Endothelial cell of umbilical vein (primary cell): ENCODE data around the gene ASAP2. TPM values are rescaled to one million over a fixed set of nuclear protein-coding genes. Genes with fewer than 3 reads are reported as not detected.

Experiments used
- BruUV-seq: library from RNA; stranded (reverse); fragments of 400-500 nt; replicated peaks from 2 replicates; lab custom pipeline; 2021; lab: Mats Ljungman, UMichigan
- CTCF ChIA-PET: fragments of 300-600, 350-600 bp; sonication (Branson Sonifier 250); formaldehyde crosslinking; loops from one replicate; lab custom pipeline; 2021; ENCODE audit warnings: antibody characterized with exemption, inconsistent platforms; lab: Charles Lee
- POLR2A ChIA-PET: fragments of 300-600, 350-600 bp; sonication (Branson Sonifier 250); formaldehyde crosslinking; loops from one replicate; lab custom pipeline; 2021; ENCODE audit warnings: antibody characterized with exemption, inconsistent platforms; lab: Charles Lee
- DNase-seq: peaks from one replicate; pipeline ENCODE4 v3.0.0-alpha.2; 2011; ENCODE audit warnings: low read depth, low spot score
- FAIRE-seq: peaks from 2 replicates; lab custom pipeline; 2011; peaks lifted over from hg19 to GRCh38; lab: Jason Lieb, UNC
- H2AFZ ChIP-seq: 2 replicates; pipeline ENCODE4 v1.6.0; 2012; ENCODE audit warnings: low read depth, low read length, control low read depth, inconsistent platforms
- H3K27ac ChIP-seq: 2 replicates; pipeline ENCODE4 v1.5.1; 2011; ENCODE audit warnings: low read depth, mild to moderate bottlenecking, control low read depth, low read length, moderate library complexity; ENCODE audit not compliant: insufficient read depth
- H3K27me3 ChIP-seq, 2 experiments: 2 replicates each; pipeline versions ENCODE4 v1.6.0 to v1.6.1; 2011; ENCODE audit warnings: low read length in 2 of 2, mixed read lengths in 1 of 2; ENCODE audit not compliant: control insufficient read depth in 2 of 2, insufficient read depth in 2 of 2
- H3K36me3 ChIP-seq, 2 experiments: 2 replicates in 1 of 2; 3 replicates in 1 of 2; pipeline ENCODE4 v1.5.1; 2011; ENCODE audit warnings: low read length in 2 of 2, mild to moderate bottlenecking in 1 of 2, moderate library complexity in 1 of 2; ENCODE audit not compliant: control insufficient read depth in 2 of 2, insufficient read depth in 2 of 2; ENCODE audit errors: extremely low read depth in 1 of 2
- H3K4me1 ChIP-seq: 3 replicates; pipeline ENCODE4 v1.5.1; 2011; ENCODE audit warnings: mild to moderate bottlenecking, low read length; ENCODE audit not compliant: control insufficient read depth, insufficient read depth; ENCODE audit errors: extremely low read depth
- H3K4me2 ChIP-seq: 2 replicates; pipeline ENCODE4 v1.6.1; 2011; ENCODE audit warnings: low read length, control low read depth, mixed read lengths; ENCODE audit not compliant: insufficient read depth
- H3K4me3 ChIP-seq, 3 experiments: fragments of 200-600 bp in 1 of 3; sonication (generic), shearing (Covaris generic) in 1 of 3; replicated peaks in 1 of 3; 2 replicates each; pipeline ENCODE4 v1.5.1; 2011 to 2016; ENCODE audit warnings: control low read depth in 3 of 3, low read length in 3 of 3, mild to moderate bottlenecking in 2 of 3, inconsistent platforms in 1 of 3, low read depth in 1 of 3, moderate library complexity in 1 of 3; ENCODE audit not compliant: insufficient read depth in 1 of 3
- H3K79me2 ChIP-seq: 2 replicates; pipeline ENCODE4 v1.6.0; 2012; ENCODE audit warnings: low read length, inconsistent platforms; ENCODE audit not compliant: control insufficient read depth, insufficient read depth
- H3K9ac ChIP-seq: replicated peaks from 2 replicates; pipeline ENCODE3; 2011; ENCODE audit warnings: low read length, control low read depth; ENCODE audit not compliant: insufficient read depth; ENCODE audit errors: extremely low read depth
- H3K9me1 ChIP-seq: replicated peaks from 3 replicates; pipeline ENCODE4 v1.6.0; 2011; ENCODE audit warnings: mild to moderate bottlenecking, low read length; ENCODE audit not compliant: control insufficient read depth, insufficient read depth; ENCODE audit errors: extremely low read depth
- H3K9me3 ChIP-seq: replicated peaks from 2 replicates; pipeline ENCODE4 v1.5.1; 2012; ENCODE audit warnings: low read length, inconsistent platforms; ENCODE audit not compliant: control insufficient read depth, insufficient read depth
- H4K20me1 ChIP-seq: replicated peaks from 2 replicates; pipeline ENCODE3; 2011; ENCODE audit warnings: mild to moderate bottlenecking, low read length; ENCODE audit not compliant: control insufficient read depth, insufficient read depth; ENCODE audit errors: extremely low read depth
- FOS ChIP-seq: IDR thresholded peaks from 2 replicates; pipeline ENCODE4 v1.6.1; 2011; ENCODE audit warnings: mild to moderate bottlenecking, low read length, moderate library complexity, borderline replicate concordance; ENCODE audit not compliant: insufficient read depth
- GATA2 ChIP-seq: IDR thresholded peaks from 2 replicates; pipeline ENCODE4 v1.7.0; 2011; ENCODE audit warnings: low read depth, mild to moderate bottlenecking, moderate library complexity, mixed read lengths, low read length; ENCODE audit not compliant: insufficient read length, insufficient read depth
- JUN ChIP-seq: IDR thresholded peaks from 2 replicates; pipeline ENCODE4 v1.6.1; 2011; ENCODE audit warnings: borderline replicate concordance, low read depth; ENCODE audit not compliant: insufficient read length, insufficient read depth
- MYC ChIP-seq: IDR thresholded peaks from one replicate; pipeline ENCODE4 v1.6.1; 2011; ENCODE audit warnings: mild to moderate bottlenecking, low read depth, low read length
- POLR2A ChIP-seq: IDR thresholded peaks from 2 replicates; pipeline ENCODE4 v1.6.1; 2012; ENCODE audit warnings: low read depth, mild to moderate bottlenecking, control low read depth, low read length
- POLR2AphosphoS5 ChIP-seq: IDR thresholded peaks from 2 replicates; pipeline ENCODE4 v1.6.1; 2012; ENCODE audit warnings: low read depth, mild to moderate bottlenecking, control low read depth, low read length, moderate library complexity; ENCODE audit not compliant: insufficient read depth
- dilution Hi-C: fragments of 300-500 bp; cut with MboI; formaldehyde crosslinking; loops from one replicate; pipeline ENCODE4 v1.15.0; 2019; ENCODE audit warnings: low sequenced_read_pairs; ENCODE audit not compliant: extremely low pct_ligation_motif_present
- intact Hi-C: fragments of 100-400 bp; cut with micrococcal nuclease; formaldehyde crosslinking; loops from one replicate; pipeline ENCODE4 v1.10.0; 2022
- polyA plus RNA-seq, 4 experiments: library from polyadenylated mRNA; depleted of rRNA in 3 of 4; stranded (reverse) in 3 of 4; unstranded in 1 of 4; fragments of >200 nt; gene quantifications; 2 replicates each; pipeline versions ENCODE4 v1.2.1 to v1.2.3, GENCODE V29; 2011 to 2012; ENCODE audit warnings: missing spikeins in 1 of 4
- total RNA-seq: library from RNA; stranded (reverse); gene quantifications from 2 replicates; pipeline ENCODE4 v1.2.3, GENCODE V29; 2021
- TF ChIP-seq, protein P1 (sequence below), 2 donors: IDR thresholded peaks; 1 replicate in 1 of 2; 2 replicates in 1 of 2; pipeline ENCODE4 v1.5.1; 2011; ENCODE audit warnings: low read length in 2 of 2, mild to moderate bottlenecking in 2 of 2, moderate library complexity in 2 of 2, control low read depth in 1 of 2, inconsistent platforms in 1 of 2, low read depth in 1 of 2; ENCODE audit not compliant: insufficient read depth in 1 of 2; ENCODE audit errors: extremely low read depth in 1 of 2
- TF ChIP-seq, protein P2 (sequence below): IDR thresholded peaks from 2 replicates; pipeline ENCODE4 v1.6.1; 2011; ENCODE audit not compliant: insufficient read depth, insufficient read length

The ASAP2 gene
- total and polyA plus RNA-seq, 2 donors (not counting 3 experiments of a cell fraction or from before 2014, with no cell fraction given) = 31.1 to 79.2 TPM

DNA sequence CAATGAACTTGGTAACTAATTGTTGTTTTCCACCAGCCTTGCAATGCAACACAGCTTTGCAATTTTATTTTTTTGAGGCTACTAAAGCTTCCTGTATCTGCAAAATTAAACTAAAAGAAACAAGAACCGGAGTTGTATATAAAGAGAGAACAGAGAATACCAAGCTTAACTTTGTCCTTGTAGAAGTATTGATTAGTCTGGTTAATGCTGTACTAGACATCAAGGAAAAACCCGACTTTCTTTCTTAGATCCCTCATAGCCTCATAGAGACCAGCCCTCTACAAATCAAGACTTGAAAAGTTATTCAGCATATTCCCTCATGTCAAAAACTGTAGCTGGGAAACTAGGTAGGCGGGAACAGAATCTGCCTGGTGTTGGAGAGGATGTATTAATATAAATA, 1.7 kb upstream of the ASAP2 start:
- no peaks in the 10 kb centered on the region for H3K27me3 ChIP-seq
- DNase-seq (no peak), FAIRE-seq (no peak)
- H3K9me1 ChIP-seq = no peaks in the 10 kb centered on the region
- H4K20me1 ChIP-seq = no peaks in the 10 kb centered on the region
- intact Hi-C loops = loop anchor here (1.0 to 5.0 kb wide), 2 partner anchors 123 to 217 kb away; partner anchors contain the start of genes CPSF3 and ITGB1BP1
- no peaks in the 10 kb centered on the region for H3K36me3 ChIP-seq
- no peak overlapping the region for H3K4me3 ChIP-seq
- dilution Hi-C loops = no loop called here
- no peak overlapping the region for H3K4me2 ChIP-seq
- no peak overlapping the region for H3K27ac ChIP-seq
- no TSS peak for BruUV-seq
- peaks cover 36% of the 10 kb centered on the region for H3K4me1 ChIP-seq
- H3K9me3 ChIP-seq = no peaks in the 10 kb centered on the region
- peaks cover 30% of the 10 kb centered on the region for H3K79me2 ChIP-seq
- H2AFZ ChIP-seq = no peak overlapping the region
- ChIA-PET CTCF (interaction anchor here (0.9 to 5.6 kb wide), 18 partner anchors 10 to 166 kb away, joined by 3 to 59 read pairs (median 4); no protein-coding TSS in a partner anchor), POLR2A (no interaction called here)
- TF ChIP-seq POLR2AphosphoS5 (no peak), GATA2 (no peak), POLR2A (no peak), MYC (no peak), FOS (no peak), JUN (no peak)
- TF ChIP-seq, protein P1, sequence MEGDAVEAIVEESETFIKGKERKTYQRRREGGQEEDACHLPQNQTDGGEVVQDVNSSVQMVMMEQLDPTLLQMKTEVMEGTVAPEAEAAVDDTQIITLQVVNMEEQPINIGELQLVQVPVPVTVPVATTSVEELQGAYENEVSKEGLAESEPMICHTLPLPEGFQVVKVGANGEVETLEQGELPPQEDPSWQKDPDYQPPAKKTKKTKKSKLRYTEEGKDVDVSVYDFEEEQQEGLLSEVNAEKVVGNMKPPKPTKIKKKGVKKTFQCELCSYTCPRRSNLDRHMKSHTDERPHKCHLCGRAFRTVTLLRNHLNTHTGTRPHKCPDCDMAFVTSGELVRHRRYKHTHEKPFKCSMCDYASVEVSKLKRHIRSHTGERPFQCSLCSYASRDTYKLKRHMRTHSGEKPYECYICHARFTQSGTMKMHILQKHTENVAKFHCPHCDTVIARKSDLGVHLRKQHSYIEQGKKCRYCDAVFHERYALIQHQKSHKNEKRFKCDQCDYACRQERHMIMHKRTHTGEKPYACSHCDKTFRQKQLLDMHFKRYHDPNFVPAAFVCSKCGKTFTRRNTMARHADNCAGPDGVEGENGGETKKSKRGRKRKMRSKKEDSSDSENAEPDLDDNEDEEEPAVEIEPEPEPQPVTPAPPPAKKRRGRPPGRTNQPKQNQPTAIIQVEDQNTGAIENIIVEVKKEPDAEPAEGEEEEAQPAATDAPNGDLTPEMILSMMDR (IDR thresholded peaks at IDR 0.05; ENCODE audit: extremely low read depth in 1 of 2, insufficient read depth in 1 of 2, low read depth in 1 of 2, low read length in 2 of 2) = no peak
- TF ChIP-seq, protein P2, sequence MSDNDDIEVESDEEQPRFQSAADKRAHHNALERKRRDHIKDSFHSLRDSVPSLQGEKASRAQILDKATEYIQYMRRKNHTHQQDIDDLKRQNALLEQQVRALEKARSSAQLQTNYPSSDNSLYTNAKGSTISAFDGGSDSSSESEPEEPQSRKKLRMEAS = no peak
- no peak overlapping the region for H3K9ac ChIP-seq
